Cerebellar nuclear complex (tissue), 1 donor: ENCODE results near the gene SLC12A4.
"Not testable (repeated sequence)": the region's sequence is repeated elsewhere in the genome, so short reads cannot be mapped to it uniquely, and the experiment has no call there.

Experiments used
- DNase-seq, 2 experiments: peaks; one replicate each; lab custom pipeline; 2025; lab: John Stamatoyannopoulos, UW

SLC12A4 gene

GRCh38 chr16:67926181-67926750 is 42.2 kb downstream of the SLC12A4 start:
- no peak for DNase-seq

- no peak for DNase-seq
These were observed 44.1 kb downstream of the SLC12A4 start for GRCh38 chr16:67924140-67924906.

- no peak for DNase-seq
These were observed 44.9 kb downstream of the SLC12A4 start for GRCh38 chr16:67923414-67924116.

GRCh38 chr16:67922740-67923139 is 45.7 kb downstream of the SLC12A4 start:
- DNase-seq, result no peak

GRCh38 chr16:67922221-67922620 is 46.2 kb downstream of the SLC12A4 start:
- no peak for DNase-seq

- DNase-seq, result no peak
These were observed 48.7 kb downstream of the SLC12A4 start for GRCh38 chr16:67919622-67920221.

- no peak for DNase-seq
These were observed 50.6 kb downstream of the SLC12A4 start for GRCh38 chr16:67917852-67918236.

- no peak for DNase-seq
These were observed 51.1 kb downstream of the SLC12A4 start for GRCh38 chr16:67917140-67917851.

GRCh38 chr16:67915831-67916723 is 52.4 kb downstream of the SLC12A4 start:
- no peak for DNase-seq

- DNase-seq, result not testable (repeated sequence)
These were observed 53.0 kb downstream of the SLC12A4 start for GRCh38 chr16:67915496-67915769.

- DNase-seq, result no peak
These were observed 53.5 kb downstream of the SLC12A4 start for GRCh38 chr16:67914758-67915495.

GRCh38 chr16:67910158-67910557 is 58.3 kb downstream of the SLC12A4 start:
- DNase-seq, result no peak

- no peak for DNase-seq
These were observed 59.2 kb downstream of the SLC12A4 start for GRCh38 chr16:67909056-67909742.

GRCh38 chr16:67907397-67908180 is 60.8 kb downstream of the SLC12A4 start:
- DNase-seq, result no peak

- DNase-seq, result no peak
These were observed 65.6 kb downstream of the SLC12A4 start for GRCh38 chr16:67902831-67903230.

- no peak for DNase-seq
These were observed 66.7 kb downstream of the SLC12A4 start for GRCh38 chr16:67901734-67902133.

- no peak for DNase-seq
These were observed 71.2 kb downstream of the SLC12A4 start for GRCh38 chr16:67897231-67897630.

GRCh38 chr16:67893743-67894399 is 74.6 kb downstream of the SLC12A4 start:
- no peak for DNase-seq
